Lung (tissue), 12 donors: ENCODE measurements around the gene RNF13. TPM values are rescaled to one million over a fixed set of nuclear protein-coding genes. Genes with fewer than 3 reads are reported as not detected.

ENCODE experiments used
- ATAC-seq: fragments of 200-7000 bp; cut with Tn5 transposase; one replicate; pipeline ENCODE4 v1.9.1; 2020; ENCODE audit warnings: moderate number of reproducible peaks; ENCODE audit not compliant: insufficient read depth, low FRiP score
- DNase-seq, 3 donors: peaks; one replicate each; pipeline ENCODE4 v3.0.0-alpha.2; 2013 to 2017
- H3K27ac ChIP-seq, 2 donors: one replicate each; pipeline ENCODE4 v1.5.1; 2013; ENCODE audit warnings: mild to moderate bottlenecking in 2 of 2, moderate library complexity in 2 of 2, control low read depth in 1 of 2, inconsistent platforms in 1 of 2, low read depth in 1 of 2, low read length in 1 of 2
- H3K27me3 ChIP-seq, 3 donors: one replicate each; pipeline ENCODE4 v1.5.1; 2013; ENCODE audit warnings: low read length in 2 of 3; ENCODE audit not compliant: control insufficient read depth in 3 of 3, insufficient read depth in 3 of 3
- H3K36me3 ChIP-seq, 4 donors: one replicate each; pipeline ENCODE4 v1.5.1; 2013; ENCODE audit warnings: low read length in 4 of 4, mild to moderate bottlenecking in 1 of 4, moderate library complexity in 1 of 4; ENCODE audit not compliant: control insufficient read depth in 4 of 4, insufficient read depth in 4 of 4
- H3K4me1 ChIP-seq, 5 donors: one replicate each; pipeline ENCODE4 v1.5.1; 2013; ENCODE audit warnings: low read length in 5 of 5, mild to moderate bottlenecking in 2 of 5, moderate library complexity in 1 of 5; ENCODE audit not compliant: control insufficient read depth in 5 of 5, insufficient read depth in 5 of 5
- H3K4me3 ChIP-seq: one replicate; pipeline ENCODE4 v1.5.1; 2013; ENCODE audit warnings: mild to moderate bottlenecking, control low read depth, moderate library complexity
- H3K9ac ChIP-seq, 2 donors: one replicate each; pipeline ENCODE4 v1.5.1; 2013; ENCODE audit warnings: low read length in 2 of 2, control low read depth in 1 of 2; ENCODE audit not compliant: insufficient read depth in 1 of 2
- H3K9me3 ChIP-seq, 4 donors: one replicate each; pipeline ENCODE4 v1.5.1; 2013; ENCODE audit warnings: low read length in 3 of 4, mild to moderate bottlenecking in 1 of 4, moderate library complexity in 1 of 4; ENCODE audit not compliant: control insufficient read depth in 4 of 4, insufficient read depth in 3 of 4
- CTCF ChIP-seq: IDR thresholded peaks from 2 replicates; pipeline ENCODE4 v1.5.1; 2012; ENCODE audit warnings: mild to moderate bottlenecking; ENCODE audit errors: control extremely low read depth, extremely low read depth
- WGBS, 2 donors: extraction: QIAGEN DNeasy Blood & Tissue Kit; methylation state at CpG; one replicate each; pipeline ENCODE4 v1.1.7; 2013; 5-methylcytosine and 5-hydroxymethylcytosine counted together
- polyA plus RNA-seq, 2 donors: library from polyadenylated mRNA; stranded (reverse); fragments of 200-250 nt; gene quantifications; one replicate each; pipeline ENCODE4 v1.2.1, GENCODE V29; 2013
- total RNA-seq, 2 donors: library from RNA; depleted of rRNA in 1 of 2; stranded (reverse); fragments of >200 nt in 1 of 2; gene quantifications; one replicate each; pipeline ENCODE4 v1.2.1, GENCODE V29; 2014 to 2021
- donor health status: control.
- donor health status: control.
- donor health status: Bipolar disorder and iron deficiency.
- donor health status: healthy.
- donor health status: DM: yes; HTN: yes; CAD: no.

The RNF13 gene
- total and polyA plus RNA-seq, 4 donors: 56.2 to 170 (median 96.7) TPM

- Histone ChIP-seq H3K36me3 (peaks cover 0 to 5% (median 1%) of the 10 kb centered on the region in 4 donors), H3K4me3 (no peak overlapping the region), H3K27me3 (no peaks in the 10 kb centered on the region), H3K9me3 (peaks cover 0 to 2% (median 0%) of the 10 kb centered on the region in 4 donors), H3K9ac (no peak overlapping the region), H3K27ac (no peak overlapping the region), H3K4me1 (no peaks in the 10 kb centered on the region)
- no peak for ATAC-seq
- 93 to 97% methylated on average over 1 of the region's 1 CpG for WGBS, 2 donors
- no peak for TF ChIP-seq CTCF
- no peak for DNase-seq
Observed at GRCh38 chr3:149867563-149867962, 54.5 kb downstream of the RNF13 start.

GRCh38 chr3:149871855-149872254 is 58.8 kb downstream of the RNF13 start:
- no peaks in the 10 kb centered on the region for H3K9me3 ChIP-seq
- 92 to 96% methylated on average over 3 of the region's 3 CpGs for WGBS, 2 donors
- no peaks in the 10 kb centered on the region for H3K27me3 ChIP-seq
- H3K36me3 ChIP-seq: peaks cover 0 to 6% (median 3%) of the 10 kb centered on the region in 4 donors
- no peak for TF ChIP-seq CTCF
- H3K27ac ChIP-seq: no peak overlapping the region
- DNase-seq (no peak), ATAC-seq (no peak)
- H3K4me1 ChIP-seq: peaks cover 0 to 6% (median 0%) of the 10 kb centered on the region in 5 donors
- H3K4me3 ChIP-seq: no peak overlapping the region
- no peak overlapping the region for H3K9ac ChIP-seq

- Histone ChIP-seq H3K9me3 (no peaks in the 10 kb centered on the region), H3K36me3 (peaks cover 0 to 6% (median 3%) of the 10 kb centered on the region in 4 donors), H3K9ac (no peak overlapping the region), H3K4me1 (peaks cover 0 to 13% (median 0%) of the 10 kb centered on the region in 5 donors), H3K27me3 (no peaks in the 10 kb centered on the region), H3K27ac (no peak overlapping the region), H3K4me3 (no peak overlapping the region)
- WGBS, 2 donors: 97 to 99% methylated on average over 2 of the region's 2 CpGs
- TF ChIP-seq CTCF: no peak
- no peak for ATAC-seq
- DNase-seq: no peak
Observed at GRCh38 chr3:149872589-149872988, 59.6 kb downstream of the RNF13 start.

- WGBS, 2 donors: 98 to 100% methylated on average over 1 of the region's 1 CpG
- Histone ChIP-seq H3K4me3 (no peak overlapping the region), H3K27me3 (no peaks in the 10 kb centered on the region), H3K9me3 (no peaks in the 10 kb centered on the region), H3K27ac (no peak overlapping the region), H3K4me1 (peaks cover 0 to 19% (median 0%) of the 10 kb centered on the region in 5 donors), H3K9ac (no peak overlapping the region), H3K36me3 (peaks cover 0 to 4% (median 3%) of the 10 kb centered on the region in 4 donors)
- no peak for ATAC-seq
- no peak for DNase-seq
- no peak for TF ChIP-seq CTCF
Observed at GRCh38 chr3:149877668-149878067, 64.7 kb downstream of the RNF13 start.
